Upper lobe of left lung (tissue), 4 donors: Measurements from ENCODE around the gene RNLS.

Source experiments
- EP300 ChIP-seq, 4 donors: sonication (generic); formaldehyde crosslinking; IDR thresholded peaks; one replicate each; pipeline ENCODE4 v1.5.1; 2017; ENCODE audit warnings: antibody characterized with exemption in 4 of 4, control low read depth in 2 of 4
- POLR2A ChIP-seq, 4 donors: fragments of 450-650 bp; IDR thresholded peaks; one replicate each; pipeline ENCODE4 v1.5.1; 2016 to 2017; ENCODE audit warnings: antibody characterized with exemption in 4 of 4, mild to moderate bottlenecking in 2 of 4

GRCh38 chr10:88616250-88616977, 33.3 kb upstream of the RNLS start:
- TF ChIP-seq POLR2A (IDR thresholded peaks at IDR 0.05) (no peak), EP300 (IDR thresholded peaks at IDR 0.05) (no peak)
